GM23338 (cell line): ENCODE data around the gene OPRM1.

ENCODE experiments used
- EZH2 ChIP-seq: fragments of 200-600 bp; sonication (generic); IDR thresholded peaks from one replicate; pipeline ENCODE4 v1.8.0; 2017; ENCODE audit warnings: antibody characterized with exemption, mild to moderate bottlenecking, low read depth; ENCODE audit not compliant: unreplicated experiment
- TF ChIP-seq, protein P1 (sequence below), 2 experiments: fragments of 200-600 bp in 1 of 2; sonication (generic) in 1 of 2; conservative IDR thresholded peaks; 2 replicates each; pipeline versions ENCODE4 v1.5.1 to v1.6.1; 2016 to 2017; ENCODE audit warnings: antibody characterized with exemption in 2 of 2, low read depth in 2 of 2, mild to moderate bottlenecking in 2 of 2, moderate library complexity in 1 of 2

DNA sequence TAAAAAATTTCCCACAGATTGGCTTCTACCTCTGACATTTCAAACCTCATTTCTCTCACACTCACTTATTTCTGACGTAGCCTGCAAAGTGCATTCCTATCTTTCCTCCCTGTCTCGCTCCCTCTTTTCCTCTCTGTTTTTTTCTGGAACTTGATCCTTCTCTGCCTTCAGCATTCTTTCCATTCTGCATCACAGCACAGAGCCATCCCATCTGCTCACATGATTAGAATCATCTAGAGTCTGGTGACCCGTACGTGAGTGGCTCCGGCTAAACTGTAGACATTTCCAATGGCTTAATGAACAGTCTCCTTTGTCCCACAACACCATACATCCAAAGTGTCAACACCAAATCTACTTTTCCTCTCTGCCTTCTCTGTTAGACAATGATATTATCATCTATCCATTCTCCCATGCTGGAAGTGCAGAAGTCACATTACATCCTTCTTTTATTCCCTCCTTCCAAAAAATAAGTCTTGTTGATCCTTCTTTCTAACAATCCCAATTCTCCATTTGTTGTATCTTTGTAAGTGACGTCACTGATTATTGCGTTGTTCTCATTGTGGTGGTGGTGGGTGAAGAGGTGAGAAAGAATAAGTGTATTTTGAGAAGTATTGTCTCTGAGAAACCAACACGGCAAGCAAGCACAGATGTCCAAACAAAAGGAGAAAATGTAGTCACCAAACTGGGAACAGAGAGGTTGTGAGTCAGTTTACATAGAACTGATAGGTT is 41.6 kb downstream of the OPRM1 start:
- TF ChIP-seq, protein P1, sequence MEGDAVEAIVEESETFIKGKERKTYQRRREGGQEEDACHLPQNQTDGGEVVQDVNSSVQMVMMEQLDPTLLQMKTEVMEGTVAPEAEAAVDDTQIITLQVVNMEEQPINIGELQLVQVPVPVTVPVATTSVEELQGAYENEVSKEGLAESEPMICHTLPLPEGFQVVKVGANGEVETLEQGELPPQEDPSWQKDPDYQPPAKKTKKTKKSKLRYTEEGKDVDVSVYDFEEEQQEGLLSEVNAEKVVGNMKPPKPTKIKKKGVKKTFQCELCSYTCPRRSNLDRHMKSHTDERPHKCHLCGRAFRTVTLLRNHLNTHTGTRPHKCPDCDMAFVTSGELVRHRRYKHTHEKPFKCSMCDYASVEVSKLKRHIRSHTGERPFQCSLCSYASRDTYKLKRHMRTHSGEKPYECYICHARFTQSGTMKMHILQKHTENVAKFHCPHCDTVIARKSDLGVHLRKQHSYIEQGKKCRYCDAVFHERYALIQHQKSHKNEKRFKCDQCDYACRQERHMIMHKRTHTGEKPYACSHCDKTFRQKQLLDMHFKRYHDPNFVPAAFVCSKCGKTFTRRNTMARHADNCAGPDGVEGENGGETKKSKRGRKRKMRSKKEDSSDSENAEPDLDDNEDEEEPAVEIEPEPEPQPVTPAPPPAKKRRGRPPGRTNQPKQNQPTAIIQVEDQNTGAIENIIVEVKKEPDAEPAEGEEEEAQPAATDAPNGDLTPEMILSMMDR (conservative IDR thresholded peaks at IDR 0.05; ENCODE audit: low read depth in 2 of 2): no peak
- TF ChIP-seq EZH2: no peak
